ENCODE data around the gene USF2.

The USF2 gene

GRCh38 chr19:35265900-35266519, 2.8 kb upstream of the USF2 start:
- DNase-seq = no peak

- DNase-seq = no peak
Measured at GRCh38 chr19:35266520-35267352, 2.0 kb upstream of the USF2 start.

GRCh38 chr19:35267353-35267817, 1.4 kb upstream of the USF2 start:
- peak; percentile 52 for DNase-seq

- DNase-seq = peak; percentile 74
Measured at GRCh38 chr19:35267818-35268535, 785 bp upstream of the USF2 start.

- DNase-seq = peak; percentile 78
Measured at GRCh38 chr19:35269438-35270117, 816 bp downstream of the USF2 start.

- no peak for DNase-seq
Measured at GRCh38 chr19:35270381-35270811, 1.6 kb downstream of the USF2 start.

GRCh38 chr19:35271546-35271945, 2.8 kb downstream of the USF2 start:
- DNase-seq = no peak

GRCh38 chr19:35272122-35272719, 3.5 kb downstream of the USF2 start:
- no peak for DNase-seq

- DNase-seq = no peak
Measured at GRCh38 chr19:35272954-35273649, 4.3 kb downstream of the USF2 start.

GRCh38 chr19:35273686-35274259, 5.0 kb downstream of the USF2 start:
- no peak for DNase-seq

GRCh38 chr19:35274323-35274722, 5.6 kb downstream of the USF2 start:
- DNase-seq = no peak

- DNase-seq = no peak
Measured at GRCh38 chr19:35276706-35277281, 8.0 kb downstream of the USF2 start.

GRCh38 chr19:35278578-35279284, 10.0 kb downstream of the USF2 start:
- no peak for DNase-seq

GRCh38 chr19:35279374-35279773, 10.6 kb downstream of the USF2 start:
- no peak for DNase-seq

GRCh38 chr19:35279985-35280821, 11.4 kb downstream of the USF2 start:
- DNase-seq = no peak

GRCh38 chr19:35281303-35281702, 12.5 kb downstream of the USF2 start:
- DNase-seq = no peak

GRCh38 chr19:35284153-35285094, 15.7 kb downstream of the USF2 start:
- DNase-seq = no peak

GRCh38 chr19:35285095-35285449, 16.3 kb downstream of the USF2 start:
- no peak for DNase-seq

Data from stimulated activated CD4-positive, alpha-beta T cell treated with anti-CD3 and anti-CD28 coated beads, Interleukin-4, amount 100 ng/mL, for 24 hours (primary cell).